NCI-H2029 treated with DMSO at 0.1 percent for 48 hours (cell line): ENCODE data around the gene LHX5.

Source experiments
- DNase-seq: peaks from one replicate; lab custom pipeline; 2025; lab: John Stamatoyannopoulos, UW

LHX5 gene

GRCh38 chr12:113464852-113465719, 6.6 kb downstream of the LHX5 start:
- DNase-seq, result no peak

GRCh38 chr12:113464452-113464775, 7.3 kb downstream of the LHX5 start:
- no peak for DNase-seq

GRCh38 chr12:113463746-113464451, 7.8 kb downstream of the LHX5 start:
- DNase-seq, result no peak

GRCh38 chr12:113462998-113463745, 8.5 kb downstream of the LHX5 start:
- no peak for DNase-seq

GRCh38 chr12:113462117-113462774, 9.4 kb downstream of the LHX5 start:
- peak; percentile 45 for DNase-seq

- no peak for DNase-seq
Observed at GRCh38 chr12:113461666-113462065, 10.0 kb downstream of the LHX5 start.

GRCh38 chr12:113459981-113460380, 11.7 kb downstream of the LHX5 start:
- DNase-seq, result no peak

GRCh38 chr12:113457710-113458109, 14.0 kb downstream of the LHX5 start:
- no peak for DNase-seq

GRCh38 chr12:113457185-113457584, 14.5 kb downstream of the LHX5 start:
- DNase-seq, result no peak

GRCh38 chr12:113456761-113457160, 14.9 kb downstream of the LHX5 start:
- DNase-seq, result no peak

GRCh38 chr12:113456199-113456598, 15.5 kb downstream of the LHX5 start:
- DNase-seq, result no peak

GRCh38 chr12:113453330-113453729, 18.3 kb downstream of the LHX5 start:
- DNase-seq, result no peak

GRCh38 chr12:113452458-113452857, 19.2 kb downstream of the LHX5 start:
- no peak for DNase-seq

- DNase-seq, result no peak
Observed at GRCh38 chr12:113449839-113450238, 21.8 kb downstream of the LHX5 start.

- DNase-seq, result no peak
Observed at GRCh38 chr12:113449299-113449698, 22.4 kb downstream of the LHX5 start.

- DNase-seq, result no peak
Observed at GRCh38 chr12:113448873-113449272, 22.8 kb downstream of the LHX5 start.

GRCh38 chr12:113445544-113446171, 26.0 kb downstream of the LHX5 start:
- DNase-seq, result no peak

- no peak for DNase-seq
Observed at GRCh38 chr12:113443030-113443539, 28.6 kb downstream of the LHX5 start.

- no peak for DNase-seq
Observed at GRCh38 chr12:113440947-113441782, 30.5 kb downstream of the LHX5 start.

- no peak for DNase-seq
Observed at GRCh38 chr12:113440336-113440735, 31.3 kb downstream of the LHX5 start.

GRCh38 chr12:113439606-113440030, 32.1 kb downstream of the LHX5 start:
- DNase-seq, result no peak
